Right atrium auricular region (tissue), 2 donors: Measurements from ENCODE around the gene CISTR. TPM values are rescaled to one million over a fixed set of nuclear protein-coding genes. Genes with fewer than 3 reads are reported as not detected.

Source experiments
- DNase-seq: peaks from one replicate; pipeline ENCODE4 v3.0.0-alpha.2; 2019; ENCODE audit warnings: low spot score
- H3K27ac ChIP-seq, 2 donors: fragments of 200-600 bp; sonication (generic); 1 replicate in 1 of 2; 2 replicates in 1 of 2; pipeline ENCODE4 v1.5.1; 2016 to 2019
- H3K27me3 ChIP-seq, 2 donors: fragments of 200-600 bp; sonication (generic); one replicate each; pipeline versions ENCODE4 v1.5.1 to v1.6.0; 2017 to 2019
- H3K36me3 ChIP-seq: fragments of 200-600 bp; sonication (generic); one replicate; pipeline ENCODE4 v1.5.1; 2016
- H3K4me1 ChIP-seq, 2 donors: fragments of 200-600 bp; sonication (generic); one replicate each; pipeline versions ENCODE4 v1.5.1 to v1.6.0; 2017 to 2019
- H3K4me3 ChIP-seq, 2 donors: fragments of 200-600 bp; sonication (generic); 1 replicate in 1 of 2; 2 replicates in 1 of 2; pipeline ENCODE4 v1.5.1; 2017 to 2019; ENCODE audit warnings: mild to moderate bottlenecking in 1 of 2, moderate library complexity in 1 of 2
- H3K9me3 ChIP-seq, 2 donors: fragments of 200-600 bp; sonication (generic); one replicate each; pipeline ENCODE4 v1.5.1; 2019
- total RNA-seq, 2 donors: library from RNA; depleted of rRNA; stranded (reverse); fragments of >200 nt; gene quantifications; one replicate each; pipeline ENCODE4 v1.1.0, GENCODE V29; 2016
- TF ChIP-seq, protein P1 (sequence below), 2 donors: fragments of 200-600 bp; sonication (generic); IDR thresholded peaks; one replicate each; pipeline ENCODE4 v1.5.1; 2019; ENCODE audit warnings: antibody characterized with exemption in 2 of 2

Gene CISTR
- total RNA-seq, 2 donors from 2014 or later = 3.7 TPM; not detected in 1

DNA sequence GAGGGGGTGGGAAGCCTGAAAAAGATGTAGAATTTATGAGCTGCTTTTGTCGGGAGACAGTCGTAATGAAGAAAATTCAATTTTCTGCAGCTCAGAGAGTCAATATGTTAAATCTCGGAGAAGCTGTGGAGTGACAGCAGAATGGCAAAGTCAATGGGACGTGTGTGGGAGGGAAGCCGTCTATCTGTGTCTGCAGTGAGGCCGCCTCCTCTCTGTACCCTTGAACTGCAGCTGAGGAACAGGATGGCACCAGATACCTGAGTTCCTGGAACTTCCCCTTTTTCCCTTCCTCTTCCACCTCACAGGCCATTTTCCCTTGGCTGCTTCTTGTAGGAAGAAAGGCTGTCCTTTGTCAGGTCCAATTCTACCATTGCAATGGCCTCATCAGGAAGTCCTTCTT is 15.2 kb downstream of the CISTR start:
- DNase-seq = no peak
- Histone ChIP-seq H3K36me3 (no peaks in the 10 kb centered on the region), H3K4me3 (no peak overlapping the region), H3K27ac (no peak overlapping the region), H3K4me1 (peaks cover 0 to 21% of the 10 kb centered on the region in 2 donors), H3K27me3 (peaks cover 0 to 9% of the 10 kb centered on the region in 2 donors), H3K9me3 (no peaks in the 10 kb centered on the region)
- TF ChIP-seq, protein P1, sequence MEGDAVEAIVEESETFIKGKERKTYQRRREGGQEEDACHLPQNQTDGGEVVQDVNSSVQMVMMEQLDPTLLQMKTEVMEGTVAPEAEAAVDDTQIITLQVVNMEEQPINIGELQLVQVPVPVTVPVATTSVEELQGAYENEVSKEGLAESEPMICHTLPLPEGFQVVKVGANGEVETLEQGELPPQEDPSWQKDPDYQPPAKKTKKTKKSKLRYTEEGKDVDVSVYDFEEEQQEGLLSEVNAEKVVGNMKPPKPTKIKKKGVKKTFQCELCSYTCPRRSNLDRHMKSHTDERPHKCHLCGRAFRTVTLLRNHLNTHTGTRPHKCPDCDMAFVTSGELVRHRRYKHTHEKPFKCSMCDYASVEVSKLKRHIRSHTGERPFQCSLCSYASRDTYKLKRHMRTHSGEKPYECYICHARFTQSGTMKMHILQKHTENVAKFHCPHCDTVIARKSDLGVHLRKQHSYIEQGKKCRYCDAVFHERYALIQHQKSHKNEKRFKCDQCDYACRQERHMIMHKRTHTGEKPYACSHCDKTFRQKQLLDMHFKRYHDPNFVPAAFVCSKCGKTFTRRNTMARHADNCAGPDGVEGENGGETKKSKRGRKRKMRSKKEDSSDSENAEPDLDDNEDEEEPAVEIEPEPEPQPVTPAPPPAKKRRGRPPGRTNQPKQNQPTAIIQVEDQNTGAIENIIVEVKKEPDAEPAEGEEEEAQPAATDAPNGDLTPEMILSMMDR (IDR thresholded peaks at IDR 0.05) = no peak

DNA sequence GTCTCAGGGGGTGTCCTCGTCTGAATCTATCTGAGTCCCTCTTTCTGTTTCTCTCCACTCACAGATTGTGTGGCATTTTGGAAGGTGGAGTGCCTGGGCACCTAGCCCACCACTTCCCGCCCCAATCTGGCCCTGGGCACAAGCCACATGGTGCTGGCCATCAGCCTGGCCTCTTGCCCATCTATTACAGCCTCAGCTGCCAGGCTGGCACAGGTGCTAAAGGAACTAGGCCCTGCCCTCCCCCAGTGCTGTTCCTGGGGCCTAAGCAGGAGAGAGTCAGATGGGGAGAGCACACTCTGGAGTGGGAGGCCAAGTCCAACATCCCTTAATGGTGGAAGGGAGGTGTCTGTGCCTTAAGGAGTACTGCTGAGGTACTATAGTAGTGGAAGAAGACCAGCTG is 16.2 kb downstream of the CISTR start:
- Histone ChIP-seq H3K4me1 (peaks cover 0 to 21% of the 10 kb centered on the region in 2 donors), H3K27me3 (peaks cover 0 to 9% of the 10 kb centered on the region in 2 donors), H3K4me3 (no peak overlapping the region), H3K36me3 (no peaks in the 10 kb centered on the region), H3K9me3 (no peaks in the 10 kb centered on the region), H3K27ac (no peak overlapping the region)
- TF ChIP-seq, protein P1 (IDR thresholded peaks at IDR 0.05) = no peak
- DNase-seq = no peak

DNA sequence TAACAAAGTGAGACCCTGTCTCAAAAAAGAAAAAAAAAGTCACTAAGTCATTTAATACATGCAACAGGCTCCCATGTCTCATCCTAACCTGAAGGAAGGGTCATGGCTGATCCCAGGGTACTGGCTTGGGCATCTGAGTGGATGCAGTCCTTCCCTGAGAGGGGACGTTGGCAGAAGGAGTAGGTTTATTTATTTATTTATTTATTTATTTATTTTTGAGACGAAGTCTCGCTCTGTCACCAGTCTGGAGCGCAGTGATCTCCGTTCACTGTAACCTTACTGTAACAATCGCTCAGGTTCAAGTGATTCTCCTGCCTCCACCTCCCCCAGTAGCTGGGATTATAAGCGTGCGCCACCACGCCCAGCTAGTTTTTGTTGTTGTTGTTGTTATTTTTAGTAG is 17.4 kb downstream of the CISTR start:
- TF ChIP-seq, protein P1 (IDR thresholded peaks at IDR 0.05) = no peak
- Histone ChIP-seq H3K27ac (no peak overlapping the region), H3K4me3 (no peak overlapping the region), H3K4me1 (peaks cover 0 to 13% of the 10 kb centered on the region in 2 donors), H3K9me3 (no peaks in the 10 kb centered on the region), H3K36me3 (no peaks in the 10 kb centered on the region), H3K27me3 (peaks cover 0 to 8% of the 10 kb centered on the region in 2 donors)
- DNase-seq = no peak

DNA sequence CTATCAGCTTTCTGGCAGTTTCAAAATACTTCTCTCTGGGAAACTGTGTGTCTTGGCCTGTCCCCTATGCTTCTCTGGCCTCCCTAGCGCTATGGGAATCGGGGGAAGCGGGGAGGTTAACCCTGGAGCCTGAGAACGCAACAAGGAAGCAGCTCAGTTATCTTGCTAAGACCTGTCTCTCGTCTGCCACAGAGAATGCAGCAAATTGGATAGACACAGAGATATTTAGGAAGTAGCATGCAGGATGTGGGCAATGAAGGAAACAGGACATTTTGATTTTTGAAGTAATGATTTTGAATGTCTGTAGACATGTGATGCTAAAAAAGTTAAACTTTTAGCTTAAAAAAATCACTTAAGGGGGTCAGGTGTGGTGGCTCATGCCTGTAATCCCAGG is 18.0 kb downstream of the CISTR start:
- no peaks in the 10 kb centered on the region for H3K9me3 ChIP-seq
- H3K27me3 ChIP-seq = peaks cover 0 to 3% of the 10 kb centered on the region in 2 donors
- H3K27ac ChIP-seq = no peak overlapping the region
- DNase-seq = no peak
- TF ChIP-seq, protein P1 (IDR thresholded peaks at IDR 0.05) = no peak
- H3K4me3 ChIP-seq = no peak overlapping the region
- H3K4me1 ChIP-seq = peaks cover 0 to 7% of the 10 kb centered on the region in 2 donors
- no peaks in the 10 kb centered on the region for H3K36me3 ChIP-seq

DNA sequence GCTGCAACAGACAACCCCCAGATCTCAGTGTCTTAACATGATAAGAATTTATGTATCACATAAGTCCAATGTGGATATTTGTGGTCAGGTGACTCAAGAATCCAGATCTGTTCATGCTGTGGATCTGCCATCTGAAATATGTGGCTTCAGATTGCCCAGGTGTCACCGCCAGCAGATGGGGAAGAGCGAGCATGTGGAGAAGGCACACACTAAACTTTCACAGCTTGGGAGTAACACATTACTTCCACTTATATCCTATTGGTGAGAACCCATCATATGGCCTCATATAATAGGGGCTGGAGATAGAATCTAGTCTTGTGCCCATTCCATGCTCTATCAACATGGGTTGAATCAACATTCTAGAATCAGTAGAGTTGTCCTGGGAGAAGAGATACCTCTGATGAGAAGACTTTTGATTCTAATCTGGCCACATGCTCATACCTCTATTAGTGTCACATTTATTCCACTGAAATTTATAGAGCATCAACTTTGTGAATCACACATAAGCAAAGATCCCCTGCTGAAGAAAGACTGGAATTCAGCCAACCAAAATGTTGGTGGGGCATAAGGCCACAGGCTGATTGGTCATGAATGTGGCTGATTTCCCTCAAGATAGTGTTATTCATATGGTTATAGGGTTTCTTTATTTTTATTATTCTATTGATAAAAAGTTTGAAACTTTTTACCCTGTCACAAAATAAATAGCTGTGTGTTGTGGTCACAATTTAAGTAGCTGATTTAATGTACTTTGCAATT is 18.6 kb downstream of the CISTR start:
- Histone ChIP-seq H3K4me1 (peaks cover 0 to 1% of the 10 kb centered on the region in 2 donors), H3K9me3 (no peaks in the 10 kb centered on the region), H3K4me3 (no peak overlapping the region), H3K36me3 (no peaks in the 10 kb centered on the region), H3K27ac (no peak overlapping the region), H3K27me3 (no peaks in the 10 kb centered on the region)
- TF ChIP-seq, protein P1 (IDR thresholded peaks at IDR 0.05) = no peak
- DNase-seq = no peak

DNA sequence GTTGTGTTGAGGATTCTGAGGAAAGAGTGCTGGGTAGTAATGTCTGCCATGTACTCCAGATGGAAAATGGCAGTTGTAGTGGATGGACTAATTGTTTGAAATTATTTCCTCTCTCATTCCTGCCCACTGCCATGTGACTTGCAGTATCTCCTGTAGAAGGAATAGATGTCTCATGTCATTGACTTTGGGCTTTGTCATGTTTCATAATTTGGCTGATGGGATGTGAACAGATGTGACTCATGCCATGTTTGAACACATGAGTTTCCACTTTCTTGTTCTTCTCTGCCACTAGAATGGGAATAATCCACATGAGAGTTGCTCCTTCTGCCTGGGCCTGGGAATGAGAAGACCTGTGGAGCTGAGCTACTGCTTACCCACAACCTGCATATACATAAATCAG is 22.1 kb downstream of the CISTR start:
- H3K36me3 ChIP-seq = peaks cover 4% of the 10 kb centered on the region
- no peak overlapping the region for H3K27ac ChIP-seq
- H3K4me1 ChIP-seq = peaks cover 0 to 23% of the 10 kb centered on the region in 2 donors
- no peaks in the 10 kb centered on the region for H3K27me3 ChIP-seq
- DNase-seq = no peak
- TF ChIP-seq, protein P1 (IDR thresholded peaks at IDR 0.05) = no peak
- no peaks in the 10 kb centered on the region for H3K9me3 ChIP-seq
- no peak overlapping the region for H3K4me3 ChIP-seq
